ENCODE measurements around the gene CC2D2B.
"Not testable (repeated sequence)": the region's sequence is repeated elsewhere in the genome, so short reads cannot be mapped to it uniquely, and the experiment has no call there.

CC2D2B gene

GRCh38 chr10:95873651-95874050 is 34.1 kb upstream of the CC2D2B start:
- peaks cover 29 to 56% (median 30%) of the 10 kb centered on the region in 3 donors for H3K36me3 ChIP-seq
- H3K4me3 ChIP-seq: no peak overlapping the region
- no peaks in the 10 kb centered on the region for H3K9me3 ChIP-seq
- TF ChIP-seq CTCF (IDR thresholded peaks at IDR 0.05): no peak
- DNase-seq: no peak
- intact Hi-C loops (cut with DNase I; ENCODE audit: low total_unique reads): no loop called here
- peaks cover 0 to 4% (median 0%) of the 10 kb centered on the region in 4 donors for H3K4me1 ChIP-seq
- no peak overlapping the region for H3K27ac ChIP-seq
- no peaks in the 10 kb centered on the region for H3K27me3 ChIP-seq

- H3K9me3 ChIP-seq; H3K27me3 ChIP-seq; H3K27ac ChIP-seq; H3K4me3 ChIP-seq; DNase-seq; intact Hi-C loops (cut with DNase I; ENCODE audit: low total_unique reads): not testable (repeated sequence)
- peaks cover 27 to 53% (median 29%) of the 10 kb centered on the region in 3 donors for H3K36me3 ChIP-seq
- peaks cover 0 to 15% (median 2%) of the 10 kb centered on the region in 4 donors for H3K4me1 ChIP-seq
These were observed 33.0 kb upstream of the CC2D2B start for GRCh38 chr10:95874783-95875182.

GRCh38 chr10:95876756-95877155 is 31.0 kb upstream of the CC2D2B start:
- intact Hi-C loops (cut with DNase I; ENCODE audit: low total_unique reads): no loop called here
- no peak for TF ChIP-seq CTCF (IDR thresholded peaks at IDR 0.05)

GRCh38 chr10:95877881-95878280 is 29.9 kb upstream of the CC2D2B start:
- peak overlapping the region in 1 of 2 donors; percentile 84 for H3K27ac ChIP-seq
- TF ChIP-seq CTCF (IDR thresholded peaks at IDR 0.05): no peak
- H3K4me3 ChIP-seq: no peak overlapping the region
- no peak for DNase-seq
- H3K4me1 ChIP-seq: peaks cover 0 to 37% (median 8%) of the 10 kb centered on the region in 4 donors
- intact Hi-C loops (cut with DNase I; ENCODE audit: low total_unique reads): no loop called here
- H3K27me3 ChIP-seq: no peaks in the 10 kb centered on the region
- no peaks in the 10 kb centered on the region for H3K9me3 ChIP-seq
- peaks cover 11 to 36% (median 18%) of the 10 kb centered on the region in 3 donors for H3K36me3 ChIP-seq

More at GRCh38 chr10:95876756-95877155, 31.0 kb upstream of the CC2D2B start:
- peaks cover 0 to 31% (median 6%) of the 10 kb centered on the region in 4 donors for H3K4me1 ChIP-seq
- H3K36me3 ChIP-seq: peaks cover 22 to 47% (median 23%) of the 10 kb centered on the region in 3 donors
- H3K27me3 ChIP-seq: no peaks in the 10 kb centered on the region
- H3K9me3 ChIP-seq: no peaks in the 10 kb centered on the region
- no peak overlapping the region for H3K4me3 ChIP-seq
- no peak for DNase-seq
- H3K27ac ChIP-seq: no peak overlapping the region

DNA sequence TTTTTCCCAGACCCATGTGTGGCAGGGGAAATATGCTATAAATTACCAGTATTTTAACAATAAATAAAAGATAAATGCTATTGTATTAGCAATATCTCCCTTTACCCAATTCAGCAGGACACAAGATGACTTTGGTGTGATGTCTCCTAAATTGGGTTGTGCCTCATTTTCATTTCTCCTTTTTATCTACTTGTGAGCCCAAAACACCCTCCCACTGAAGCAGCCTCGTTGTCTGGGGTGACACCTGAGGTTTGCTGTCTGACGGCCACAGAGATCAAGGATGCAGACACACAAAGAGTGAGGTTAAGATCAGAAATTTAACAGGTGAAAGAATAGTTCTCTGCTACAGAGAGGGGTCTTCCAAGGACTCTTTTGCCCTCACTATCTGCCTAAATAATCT is 27.1 kb upstream of the CC2D2B start:
- DNase-seq: no peak
- peak overlapping the region; percentile 79 to 84 for H3K27ac ChIP-seq
- H3K4me1 ChIP-seq: peaks cover 0 to 48% (median 11%) of the 10 kb centered on the region in 4 donors
- no peak for TF ChIP-seq CTCF (IDR thresholded peaks at IDR 0.05)
- H3K9me3 ChIP-seq: no peaks in the 10 kb centered on the region
- peaks cover 3 to 10% (median 7%) of the 10 kb centered on the region in 3 donors for H3K36me3 ChIP-seq
- intact Hi-C loops (cut with DNase I; ENCODE audit: low total_unique reads): no loop called here
- H3K27me3 ChIP-seq: no peaks in the 10 kb centered on the region
- H3K4me3 ChIP-seq: no peak overlapping the region

DNA sequence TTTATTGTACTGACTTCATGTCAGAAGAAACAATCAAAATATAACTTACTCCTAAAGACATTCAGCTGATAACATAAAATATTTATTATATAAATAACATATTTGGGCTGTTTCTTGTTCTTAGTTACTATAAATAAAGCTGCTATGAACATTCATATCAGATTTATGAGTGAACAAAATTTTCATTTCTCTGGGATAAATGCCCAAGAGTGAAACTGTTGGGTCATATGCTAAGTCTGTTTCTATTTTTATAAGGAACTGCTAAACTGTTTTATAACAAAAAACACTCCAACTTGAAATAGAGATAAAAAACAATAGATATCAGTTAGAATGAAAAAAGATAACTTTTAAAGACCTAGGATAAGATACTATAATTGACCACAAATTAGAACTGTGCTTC is 26.5 kb upstream of the CC2D2B start:
- H3K4me1 ChIP-seq: peaks cover 0 to 48% (median 11%) of the 10 kb centered on the region in 4 donors
- no peaks in the 10 kb centered on the region for H3K9me3 ChIP-seq
- no peak overlapping the region for H3K4me3 ChIP-seq
- intact Hi-C loops (cut with DNase I; ENCODE audit: low total_unique reads): no loop called here
- DNase-seq: no peak
- no peak for TF ChIP-seq CTCF (IDR thresholded peaks at IDR 0.05)
- H3K27ac ChIP-seq: peak overlapping the region; percentile 79 to 84
- no peaks in the 10 kb centered on the region for H3K27me3 ChIP-seq
- H3K36me3 ChIP-seq: peaks cover under 1 to 6% (median 3%) of the 10 kb centered on the region in 3 donors

All from tibial artery (tissue), 4 donors.